ENCODE data around the gene TMEM269. TPM values are rescaled to one million over a fixed set of nuclear protein-coding genes. Genes with fewer than 3 reads are reported as not detected.

Gene TMEM269, protein sequence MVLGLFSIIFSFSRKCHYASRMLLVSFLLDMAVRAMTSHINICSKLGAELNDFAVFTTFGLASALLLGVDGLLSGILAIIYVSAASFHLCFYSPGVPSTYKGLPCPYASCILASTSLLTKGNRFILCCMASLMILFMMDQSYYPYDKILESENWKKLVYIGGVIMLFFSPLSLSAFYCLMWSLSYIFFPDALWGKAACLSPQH
- total RNA-seq, result 0.03 and 0.07 TPM in 2 replicates

DNA sequence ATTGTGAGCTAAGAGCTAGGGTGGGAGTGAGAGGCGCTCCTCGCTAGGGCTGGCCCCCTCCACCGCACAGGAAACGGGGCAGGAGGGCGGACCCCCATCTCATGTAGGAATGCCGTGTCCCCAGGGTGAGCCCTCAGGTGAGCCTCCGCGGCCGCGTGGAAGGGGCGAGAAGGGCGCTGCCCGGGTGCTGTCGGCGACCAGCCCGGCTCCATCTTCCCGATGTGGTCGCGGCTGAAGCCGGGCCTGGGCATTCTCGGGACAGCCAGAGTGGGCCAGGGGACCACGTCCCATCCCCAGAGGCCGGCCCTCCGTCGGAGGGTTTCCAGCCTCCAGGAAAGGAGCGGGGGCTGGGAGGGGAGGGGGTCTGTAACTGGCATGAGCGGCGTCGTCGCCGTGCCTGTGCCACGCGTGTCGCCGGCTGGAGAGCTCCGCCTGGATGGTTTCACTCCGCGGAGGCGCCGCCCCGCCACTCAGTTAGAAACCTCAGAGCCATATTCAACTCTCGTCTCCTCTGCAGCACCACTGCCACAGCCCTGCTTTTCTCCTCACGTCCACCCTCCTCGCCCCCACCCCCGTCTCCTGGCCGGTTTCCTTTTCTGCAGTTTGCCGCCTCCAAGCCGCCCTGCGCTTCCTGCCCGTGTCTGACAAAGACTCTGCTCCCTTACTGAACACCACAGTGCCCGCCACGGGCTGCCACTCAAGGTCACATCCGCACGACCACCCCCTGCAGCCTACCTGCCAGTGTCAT is at the start of gene TMEM269:
Gene TMEM269, plus strand, starts transcription at position 46 of the 748 bp plus-strand sequence. CDS start 4,903 bp downstream, outside the sequence.

DNA sequence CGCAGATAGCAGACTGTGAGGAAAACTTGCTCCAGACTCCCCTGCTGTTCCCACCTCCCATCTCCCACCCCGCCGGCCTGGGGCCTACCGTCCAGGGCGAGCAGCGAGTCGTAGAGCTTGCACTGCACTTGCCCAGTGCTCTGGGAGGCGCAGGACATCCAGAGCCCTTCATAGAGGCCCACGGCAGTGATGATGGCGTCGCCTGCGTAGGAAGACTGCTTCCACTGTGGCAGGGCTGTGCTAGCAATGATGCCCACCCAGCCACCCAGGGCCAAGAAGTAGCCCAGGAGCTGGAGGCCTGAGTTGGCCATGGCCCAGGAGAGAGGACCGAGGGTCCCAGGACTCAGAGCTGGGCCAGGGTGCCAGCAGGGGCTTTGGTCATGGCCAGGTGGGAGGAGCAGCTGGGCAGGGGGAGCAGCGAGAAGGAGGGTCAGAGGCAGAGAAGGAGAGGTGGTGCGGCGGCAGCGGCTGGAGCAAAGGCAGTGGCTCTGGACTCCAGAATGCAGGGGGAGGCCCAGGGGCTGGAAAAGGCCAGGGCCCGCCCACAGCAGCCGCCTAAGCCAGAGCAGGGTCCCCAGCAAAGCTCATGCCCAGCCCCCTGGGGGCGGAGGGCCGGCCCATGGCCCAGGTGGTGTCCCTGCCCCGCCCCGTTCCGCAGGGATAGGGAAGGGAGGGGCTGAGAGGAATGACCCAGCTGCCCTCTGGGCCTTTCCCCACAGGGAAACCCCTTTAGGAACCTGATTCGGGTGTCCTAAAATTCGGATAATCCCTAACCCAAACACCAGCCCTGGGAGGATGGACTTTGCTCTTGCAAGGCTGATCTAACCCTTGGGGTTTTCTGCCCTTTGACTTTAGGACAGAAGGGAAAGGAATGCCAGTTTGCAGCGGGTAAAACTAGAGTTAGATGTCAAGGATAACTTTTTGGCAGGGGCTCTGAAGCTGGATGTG is 44.8 kb upstream of the TMEM269 start, which contains the start of gene CLDN19:
Gene CLDN19, minus strand, starts transcription at position 484 of the 948 bp plus-strand sequence. Its CDS starts 173 bp downstream, at position 311.

DNA sequence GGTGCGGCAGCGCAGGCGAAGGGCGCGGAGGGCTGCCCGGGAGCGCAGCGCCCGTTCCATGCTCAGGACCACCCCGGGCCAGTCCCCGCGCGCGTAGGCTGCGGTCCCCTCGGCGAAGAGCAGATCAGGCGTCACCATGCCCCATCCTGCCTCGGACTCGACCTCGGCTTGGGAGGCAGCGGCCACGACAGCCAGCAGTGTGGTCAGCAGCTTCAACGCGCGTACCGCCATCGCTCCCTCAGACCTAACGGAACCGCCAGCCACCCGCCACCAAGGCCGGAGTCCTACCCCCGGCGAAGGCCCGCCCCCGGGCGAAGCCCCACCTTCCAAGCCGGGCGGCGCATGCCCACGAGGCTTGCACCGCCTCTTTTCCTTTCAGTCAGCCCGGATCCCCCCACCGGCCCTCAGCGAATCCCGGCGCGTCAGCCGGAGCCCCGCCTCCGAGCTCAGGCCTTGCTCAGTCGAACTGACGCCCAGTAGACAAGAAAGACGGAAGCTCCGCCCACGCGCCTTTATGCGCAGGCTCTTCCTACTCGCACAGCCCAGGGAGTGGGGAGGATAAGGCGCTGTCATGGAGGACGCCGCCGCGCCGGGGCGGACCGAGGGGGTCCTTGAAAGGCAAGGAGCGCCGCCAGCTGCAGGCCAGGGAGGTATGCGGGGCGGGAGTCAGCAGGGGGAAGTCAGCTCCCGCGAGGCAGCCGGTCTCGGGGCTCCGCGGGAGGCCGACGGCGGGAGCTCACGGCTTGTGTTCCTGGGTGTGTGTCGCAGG is 17.9 kb upstream of the TMEM269 start, which contains the start of the genes C1orf50 and P3H1:
Gene C1orf50, plus strand, starts transcription at position 509 of the 769 bp plus-strand sequence. Its CDS starts 63 bp downstream, at position 572.
Gene P3H1, minus strand, starts transcription at position 288 of the 769 bp plus-strand sequence. Its CDS starts 57 bp downstream, at position 231.

GRCh38 chr1:42816585-42817439 is 32.0 kb downstream of the TMEM269 start, which contains the start of the genes ERMAP and SVBP:
ERMAP (plus strand) TSS chr1:42817122; CDS start chr1:42830449, 13,327 bp downstream.
SVBP (minus strand) TSS chr1:42817397; CDS start chr1:42816544, 853 bp downstream.

GRCh38 chr1:42846257-42847110 is 61.7 kb downstream of the TMEM269 start, which contains the start of gene ZNF691:
ZNF691 (plus strand) TSS chr1:42846613; CDS start chr1:42849659, 3,046 bp downstream.

Other genes starting within 250 kb of the TMEM269 start
- gene PPIH, start 126.6 kb upstream of the TMEM269 start, total RNA-seq, result 10.9 and 13.1 TPM in 2 replicates
- gene YBX1, start 102.6 kb upstream of the TMEM269 start, total RNA-seq, result 566 and 628 TPM in 2 replicates
- not detected in 2 replicates for gene CLDN19, start 44.8 kb upstream of the TMEM269 start, total RNA-seq
- gene P3H1, start 18.0 kb upstream of the TMEM269 start, total RNA-seq, result 198 and 210 TPM in 2 replicates
- gene C1orf50, start 17.7 kb upstream of the TMEM269 start, total RNA-seq, result 2.9 and 3.3 TPM in 2 replicates
- 12.1 and 16.0 TPM in 2 replicates for gene ERMAP, start 32.1 kb downstream of the TMEM269 start, total RNA-seq
- gene SVBP, start 32.4 kb downstream of the TMEM269 start, total RNA-seq, result 5.9 and 8.3 TPM in 2 replicates
- gene ZNF691, start 61.6 kb downstream of the TMEM269 start, total RNA-seq, result 7.8 and 8.1 TPM in 2 replicates
- 264 and 749 TPM in 2 replicates for gene SLC2A1, start 173.9 kb downstream of the TMEM269 start, total RNA-seq

All from smooth muscle cell of the pulmonary artery (primary cell).